NB4 (cell line): Measurements from ENCODE around the gene BRSK2.

Source experiments
- MYC ChIP-seq: IDR thresholded peaks from 2 replicates; pipeline ENCODE4 v1.6.1; 2011; ENCODE audit warnings: low read depth, low read length
- POLR2A ChIP-seq: IDR thresholded peaks from 2 replicates; pipeline ENCODE4 v1.6.1; 2011; ENCODE audit warnings: mild to moderate bottlenecking; ENCODE audit not compliant: insufficient read length; ENCODE audit errors: extremely low read depth
- TF ChIP-seq, protein P1 (sequence below): IDR thresholded peaks from one replicate; pipeline ENCODE4 v1.5.1; 2012; ENCODE audit warnings: low read depth, low read length
- TF ChIP-seq, protein P2 (sequence below): IDR thresholded peaks from 2 replicates; pipeline ENCODE4 v1.6.1; 2011; ENCODE audit warnings: low read depth, low read length

DNA sequence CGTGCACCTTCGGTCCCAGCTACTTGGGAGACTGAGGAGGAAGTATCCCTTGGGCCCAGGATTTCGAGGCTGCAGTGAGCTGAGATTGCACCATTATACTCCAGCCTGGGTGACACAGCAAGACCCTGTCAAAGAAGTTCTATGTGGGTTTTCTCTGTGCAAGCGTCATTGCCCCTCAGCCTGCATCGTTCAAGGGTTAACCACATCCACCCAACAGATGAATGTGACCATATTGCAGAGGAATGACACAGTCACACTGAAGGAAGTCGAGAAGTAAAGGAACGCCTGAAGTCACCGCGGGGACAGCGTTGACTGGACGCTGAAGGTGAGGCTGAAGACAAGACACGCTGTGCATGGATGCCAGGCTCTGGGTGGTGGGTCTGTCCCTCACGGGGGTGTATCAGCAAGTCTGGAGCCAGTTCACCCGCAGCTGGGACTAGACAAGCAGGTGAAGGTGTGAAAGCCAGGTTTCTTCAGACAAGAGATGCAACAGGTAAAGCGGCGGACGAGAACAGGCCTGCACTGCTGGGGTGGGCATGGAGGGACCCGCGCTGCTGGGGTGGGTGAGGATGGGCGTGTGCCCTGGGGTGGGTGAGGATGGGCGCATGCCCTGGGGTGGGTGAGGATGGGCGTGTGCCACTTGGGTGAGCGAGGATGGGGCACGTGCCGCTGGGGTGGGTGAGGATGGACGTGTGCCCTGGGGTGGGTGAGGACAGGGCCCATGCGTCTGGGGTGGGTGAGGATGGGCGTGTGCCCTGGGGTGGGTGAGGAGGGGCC is 43.8 kb upstream of the BRSK2 start:
- TF ChIP-seq, protein P1, sequence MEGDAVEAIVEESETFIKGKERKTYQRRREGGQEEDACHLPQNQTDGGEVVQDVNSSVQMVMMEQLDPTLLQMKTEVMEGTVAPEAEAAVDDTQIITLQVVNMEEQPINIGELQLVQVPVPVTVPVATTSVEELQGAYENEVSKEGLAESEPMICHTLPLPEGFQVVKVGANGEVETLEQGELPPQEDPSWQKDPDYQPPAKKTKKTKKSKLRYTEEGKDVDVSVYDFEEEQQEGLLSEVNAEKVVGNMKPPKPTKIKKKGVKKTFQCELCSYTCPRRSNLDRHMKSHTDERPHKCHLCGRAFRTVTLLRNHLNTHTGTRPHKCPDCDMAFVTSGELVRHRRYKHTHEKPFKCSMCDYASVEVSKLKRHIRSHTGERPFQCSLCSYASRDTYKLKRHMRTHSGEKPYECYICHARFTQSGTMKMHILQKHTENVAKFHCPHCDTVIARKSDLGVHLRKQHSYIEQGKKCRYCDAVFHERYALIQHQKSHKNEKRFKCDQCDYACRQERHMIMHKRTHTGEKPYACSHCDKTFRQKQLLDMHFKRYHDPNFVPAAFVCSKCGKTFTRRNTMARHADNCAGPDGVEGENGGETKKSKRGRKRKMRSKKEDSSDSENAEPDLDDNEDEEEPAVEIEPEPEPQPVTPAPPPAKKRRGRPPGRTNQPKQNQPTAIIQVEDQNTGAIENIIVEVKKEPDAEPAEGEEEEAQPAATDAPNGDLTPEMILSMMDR: no peak
- TF ChIP-seq, protein P2, sequence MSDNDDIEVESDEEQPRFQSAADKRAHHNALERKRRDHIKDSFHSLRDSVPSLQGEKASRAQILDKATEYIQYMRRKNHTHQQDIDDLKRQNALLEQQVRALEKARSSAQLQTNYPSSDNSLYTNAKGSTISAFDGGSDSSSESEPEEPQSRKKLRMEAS: no peak
- TF ChIP-seq MYC (no peak), POLR2A (no peak)
